NCI-H345 treated with DMSO at 0.1 percent for 48 hours (cell line): ENCODE data around the gene KCNJ9.

ENCODE experiments used
- DNase-seq: peaks from one replicate; lab custom pipeline; 2025; ENCODE audit not compliant: unreplicated experiment; lab: John Stamatoyannopoulos, UW

KCNJ9 gene

DNA sequence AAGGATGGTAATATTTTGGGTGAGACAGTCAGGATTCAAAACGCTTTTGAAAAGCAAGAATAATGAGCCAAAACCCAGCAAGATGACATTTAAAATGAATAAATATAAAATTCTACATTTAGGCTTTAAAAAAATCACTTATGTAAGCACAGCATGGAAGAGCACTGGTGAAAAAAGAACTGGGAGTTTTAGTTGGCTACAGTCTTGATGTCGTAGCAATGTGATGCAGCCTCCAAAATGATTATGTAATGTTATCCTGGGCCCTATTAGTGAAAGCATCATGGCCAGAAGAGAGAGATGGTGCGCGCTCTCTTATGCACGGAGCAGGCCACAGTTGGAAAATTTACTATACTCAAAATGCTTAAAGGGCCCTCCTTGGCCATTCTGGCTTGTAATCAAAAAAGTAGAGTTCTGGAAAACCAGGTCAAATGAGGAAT is 5.1 kb downstream of the KCNJ9 start:
- no peak for DNase-seq

DNA sequence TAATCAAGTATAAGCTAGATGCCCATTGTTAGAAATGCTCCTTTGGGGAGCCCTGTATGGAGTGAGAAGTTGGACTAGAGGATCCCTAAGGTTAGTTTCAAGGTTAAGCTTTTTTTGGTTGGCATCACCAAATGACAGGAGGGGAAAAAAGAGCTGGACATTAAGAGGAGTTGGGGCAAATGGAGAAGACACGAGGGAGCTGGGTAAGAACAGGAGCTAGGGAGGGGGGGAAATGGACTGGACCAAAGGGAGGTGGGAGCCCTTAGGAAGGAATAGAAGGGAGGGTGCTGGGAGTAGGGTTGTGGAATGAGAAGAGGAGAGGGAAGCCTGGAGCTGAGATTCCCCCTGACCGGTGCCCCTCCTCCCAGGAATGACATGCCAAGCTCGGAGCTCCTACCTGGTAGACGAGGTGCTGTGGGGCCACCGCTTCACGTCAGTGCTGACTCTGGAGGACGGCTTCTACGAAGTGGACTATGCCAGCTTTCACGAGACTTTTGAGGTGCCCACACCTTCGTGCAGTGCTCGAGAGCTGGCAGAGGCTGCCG is 5.9 kb downstream of the KCNJ9 start:
- DNase-seq, result no peak

DNA sequence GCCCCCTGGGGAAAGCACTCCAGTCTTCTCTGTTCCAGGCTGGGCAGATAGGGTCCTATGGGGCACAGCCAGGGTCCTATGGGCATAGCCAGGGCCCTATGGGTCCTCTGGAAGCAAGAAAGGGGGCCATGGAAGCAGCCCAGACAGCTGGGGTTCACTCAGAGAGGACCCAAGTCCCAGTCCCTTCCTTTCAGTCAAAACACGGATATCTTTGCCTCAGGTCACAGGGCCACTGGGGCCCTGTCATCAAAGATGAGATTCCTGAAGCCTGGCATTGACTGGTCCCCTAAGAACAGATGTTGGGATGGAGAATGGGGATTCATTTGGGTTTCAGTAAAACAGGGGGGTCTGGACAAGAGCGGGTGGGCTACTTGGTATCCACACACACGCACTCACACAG is 8.5 kb downstream of the KCNJ9 start:
- no peak for DNase-seq

DNA sequence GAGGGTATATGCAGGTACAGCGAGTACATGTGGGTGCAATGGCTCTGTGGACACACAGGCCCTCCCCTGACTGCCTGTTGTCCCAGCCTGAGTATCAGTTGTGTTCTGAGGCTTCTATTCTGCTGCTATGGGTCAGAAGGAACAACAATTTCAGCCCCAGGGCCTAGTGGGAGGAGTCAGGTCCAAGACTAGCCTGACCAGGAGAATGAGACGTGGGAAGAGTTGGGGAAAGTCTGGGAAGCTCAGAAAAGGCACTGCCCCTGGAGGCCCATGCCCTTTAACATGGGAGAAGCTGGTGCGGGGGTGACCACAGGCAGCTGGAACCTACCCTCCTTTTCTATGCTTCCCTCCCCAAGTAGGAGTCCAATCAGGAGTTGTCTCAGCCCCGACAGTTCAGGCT is 9.4 kb downstream of the KCNJ9 start:
- DNase-seq, result no peak

DNA sequence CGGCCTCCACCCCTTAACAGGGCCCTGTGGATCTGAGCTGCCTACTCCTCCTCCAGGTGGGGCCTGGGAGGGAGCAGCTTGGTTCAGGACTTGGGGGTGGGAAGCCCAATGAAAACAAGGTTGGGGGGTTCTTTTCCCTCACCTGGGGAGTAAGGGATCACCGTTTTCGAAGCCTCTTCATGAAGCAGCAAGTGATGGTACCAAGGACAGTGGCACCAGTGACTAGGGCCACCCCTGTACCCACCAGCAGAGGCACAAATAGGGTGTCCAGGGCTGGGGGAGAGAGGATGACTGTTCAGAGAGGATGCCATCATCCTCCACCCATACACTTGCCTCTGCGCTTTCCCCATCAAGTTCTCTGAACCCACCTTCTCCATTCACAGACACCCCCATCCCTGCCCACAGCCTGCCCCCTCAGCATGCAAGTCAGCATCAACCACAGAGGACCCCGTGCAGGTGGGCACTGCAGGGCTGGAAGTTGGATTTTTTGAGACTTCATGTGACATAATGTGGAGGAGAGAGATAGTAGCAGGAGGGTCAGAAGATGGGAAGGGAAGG is 10.4 kb downstream of the KCNJ9 start:
- DNase-seq, result no peak

DNA sequence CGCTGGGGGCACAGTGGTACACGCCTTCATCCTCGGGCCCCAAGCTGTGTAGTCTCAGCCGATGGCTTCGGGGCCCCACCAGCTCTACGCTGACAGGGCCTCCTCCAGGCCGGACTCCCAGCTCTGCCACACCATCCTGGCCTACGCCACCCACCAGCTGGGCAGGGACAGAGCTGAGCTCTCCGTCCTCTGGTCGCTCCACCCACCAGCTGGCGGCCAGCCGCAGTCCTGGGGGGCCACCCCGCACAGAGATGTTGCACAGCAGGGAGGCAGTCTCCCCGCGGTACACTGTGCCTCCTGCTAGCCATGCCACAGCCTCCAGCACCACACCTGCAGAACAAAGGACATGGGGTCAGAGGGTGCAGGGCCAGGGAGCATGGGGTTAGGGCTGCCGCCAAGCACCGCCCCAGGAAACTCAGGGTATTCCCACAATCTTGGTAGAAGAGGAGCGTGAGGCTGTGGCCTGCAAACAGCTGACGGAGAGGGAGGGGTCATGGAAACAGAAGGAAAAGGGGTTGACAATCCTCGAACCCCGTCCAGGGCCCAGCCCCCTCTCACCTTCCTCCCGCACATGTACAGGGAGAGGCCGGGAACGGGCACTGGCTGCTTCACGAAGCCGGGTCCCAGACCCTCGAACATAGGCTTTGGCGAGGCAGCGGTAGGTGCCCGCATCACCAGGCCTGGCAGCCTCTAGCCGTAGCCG is 11.2 kb downstream of the KCNJ9 start:
- DNase-seq, result no peak

DNA sequence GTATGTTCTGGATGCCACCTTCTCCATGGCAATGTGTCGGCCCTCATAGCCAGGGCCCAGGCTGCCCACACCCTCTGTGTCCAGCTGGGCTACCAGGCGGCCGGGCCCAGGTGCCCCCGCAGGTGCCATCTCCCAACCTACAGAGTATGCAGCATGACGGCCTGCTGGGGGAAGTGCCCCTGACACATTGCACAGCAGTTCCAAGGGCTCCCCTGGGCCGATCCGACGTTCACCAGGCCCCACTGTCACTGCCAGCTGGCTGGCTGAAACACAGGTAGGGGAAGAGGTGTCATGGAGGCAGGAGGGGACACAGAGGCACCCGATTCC is 11.7 kb downstream of the KCNJ9 start:
- DNase-seq, result no peak

DNA sequence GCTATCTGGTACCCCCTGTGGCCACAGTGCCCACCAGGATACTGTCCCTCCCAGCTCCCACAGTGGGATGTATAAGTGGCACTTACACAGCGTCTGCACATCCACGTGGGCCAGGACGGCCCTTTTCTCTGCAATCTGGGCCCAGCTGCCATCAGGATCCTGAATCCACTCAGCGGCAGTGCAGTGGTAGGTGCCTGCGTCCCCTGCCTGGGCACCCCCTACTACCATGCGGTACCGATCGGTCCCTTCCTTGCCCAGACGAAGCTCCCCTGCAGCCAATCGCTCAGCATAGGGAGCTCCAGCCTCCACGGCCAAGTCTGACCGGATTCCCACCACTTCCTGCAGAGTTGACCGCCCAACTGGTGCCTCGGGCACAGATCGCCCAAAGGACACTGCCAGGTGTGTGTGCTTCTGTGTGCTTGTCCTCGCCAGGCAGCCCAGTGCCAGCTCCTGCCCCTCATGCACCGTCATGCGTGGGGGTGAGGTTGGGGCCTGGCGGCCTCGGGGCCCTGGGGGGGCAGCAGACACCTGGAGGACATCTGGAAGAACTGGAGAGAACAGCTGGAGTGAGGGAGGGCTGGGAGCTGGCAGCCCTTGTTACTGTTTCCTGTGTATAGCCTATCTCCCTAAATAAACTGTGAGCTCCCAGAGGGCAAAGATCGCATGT is 12.4 kb downstream of the KCNJ9 start:
- no peak for DNase-seq

DNA sequence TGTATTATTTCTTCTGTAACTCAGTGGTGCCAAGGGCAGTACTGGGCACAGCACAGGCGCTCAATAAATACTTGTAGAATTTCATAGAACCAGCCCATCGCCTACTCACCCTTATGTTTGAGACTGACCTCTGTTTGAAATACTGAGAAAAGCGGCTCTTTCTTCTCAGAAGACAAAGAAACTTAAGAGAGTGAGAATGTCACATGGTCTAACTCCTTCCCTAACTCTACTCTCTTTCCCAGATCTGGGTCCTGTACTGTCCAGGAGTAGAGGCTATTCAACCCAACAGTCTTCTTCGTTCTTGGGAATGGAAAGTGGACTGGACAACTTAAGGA is 12.9 kb downstream of the KCNJ9 start:
- no peak for DNase-seq

- no peak for DNase-seq
Measured at GRCh38 chr1:160094806-160095205, 13.5 kb downstream of the KCNJ9 start.

DNA sequence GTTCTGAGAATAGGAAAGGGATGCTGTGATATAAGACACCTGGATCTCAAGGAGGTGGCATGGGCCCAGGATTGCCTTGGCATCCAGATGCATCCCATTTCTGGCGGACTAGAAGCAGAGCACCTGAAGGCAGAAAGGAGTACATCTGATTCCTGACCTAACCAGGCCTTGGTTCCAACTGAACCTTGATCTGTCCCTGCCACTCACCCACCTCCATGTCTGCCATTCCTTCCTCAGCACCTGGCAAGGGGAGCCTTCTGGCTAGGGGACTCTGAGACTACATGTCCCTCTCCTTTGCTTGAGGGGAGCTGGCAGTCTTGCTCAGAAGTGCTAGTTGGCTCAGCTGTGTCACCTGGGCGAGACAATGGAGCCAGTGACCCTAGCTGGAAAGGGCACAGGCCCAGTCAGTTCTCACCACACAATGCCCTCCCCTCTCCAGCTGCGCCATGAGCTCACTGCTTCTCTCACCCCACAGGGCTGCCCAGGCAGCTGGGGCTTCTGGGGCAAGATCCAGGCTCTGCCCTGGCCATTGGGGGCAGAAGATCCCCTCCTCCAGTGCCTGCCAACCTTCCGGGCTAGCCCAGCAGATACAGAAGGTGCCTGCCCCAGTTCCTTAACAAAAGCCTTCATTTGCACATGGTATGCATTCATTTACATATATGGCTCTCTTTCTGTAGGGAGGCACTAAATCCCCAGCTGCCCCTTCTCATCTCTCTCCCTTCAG is 14.2 kb downstream of the KCNJ9 start:
- DNase-seq, result no peak

DNA sequence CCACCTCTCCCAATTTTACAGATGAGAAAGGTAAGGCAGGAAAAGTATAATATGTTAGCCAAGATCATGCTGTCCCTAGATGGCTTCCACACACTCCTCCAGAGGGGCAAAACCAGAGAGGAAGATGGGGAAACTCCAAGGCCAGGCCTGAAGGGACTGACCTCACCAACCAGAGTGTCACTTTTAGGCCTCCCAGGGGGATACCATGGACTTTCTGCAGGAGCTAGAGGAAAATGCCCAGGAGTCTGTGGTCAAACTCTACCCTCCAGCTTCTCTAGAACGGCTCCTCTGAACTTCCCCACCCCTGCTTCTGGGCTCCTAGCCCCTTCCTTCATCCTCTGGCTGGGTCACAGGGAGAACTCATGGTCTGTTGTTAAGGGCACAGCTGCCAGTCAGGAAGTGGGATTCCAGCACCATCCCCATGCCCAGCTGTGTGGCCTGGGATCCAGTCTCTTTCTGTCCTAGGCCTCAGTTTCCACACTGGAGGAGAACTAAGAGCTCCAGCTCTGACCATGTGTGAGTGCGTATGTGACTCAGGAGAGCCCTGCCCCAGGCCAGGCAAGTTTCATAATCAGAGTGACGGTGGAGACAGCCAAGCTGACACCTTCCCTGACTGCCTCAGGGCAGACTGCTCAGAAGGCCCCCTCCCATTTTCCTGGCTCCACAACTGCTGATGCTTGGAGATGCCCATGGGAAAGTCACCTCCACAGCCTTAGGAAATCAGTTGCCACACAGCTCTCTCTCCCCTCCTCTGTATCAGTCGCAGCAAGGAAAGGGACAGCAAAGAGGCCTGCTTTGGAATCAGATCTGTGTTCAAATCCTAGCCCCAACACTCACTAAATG is 15.2 kb downstream of the KCNJ9 start:
- no peak for DNase-seq

- no peak for DNase-seq
Measured at GRCh38 chr1:160097151-160097910, 16.0 kb downstream of the KCNJ9 start.

- peak; percentile 92 for DNase-seq
Measured at GRCh38 chr1:160097911-160098851, 16.8 kb downstream of the KCNJ9 start, which contains the start of gene IGSF8. Gene IGSF8, minus strand, starts transcription at chr1:160098619. Its CDS starts 147 bp downstream, at chr1:160098472.

DNA sequence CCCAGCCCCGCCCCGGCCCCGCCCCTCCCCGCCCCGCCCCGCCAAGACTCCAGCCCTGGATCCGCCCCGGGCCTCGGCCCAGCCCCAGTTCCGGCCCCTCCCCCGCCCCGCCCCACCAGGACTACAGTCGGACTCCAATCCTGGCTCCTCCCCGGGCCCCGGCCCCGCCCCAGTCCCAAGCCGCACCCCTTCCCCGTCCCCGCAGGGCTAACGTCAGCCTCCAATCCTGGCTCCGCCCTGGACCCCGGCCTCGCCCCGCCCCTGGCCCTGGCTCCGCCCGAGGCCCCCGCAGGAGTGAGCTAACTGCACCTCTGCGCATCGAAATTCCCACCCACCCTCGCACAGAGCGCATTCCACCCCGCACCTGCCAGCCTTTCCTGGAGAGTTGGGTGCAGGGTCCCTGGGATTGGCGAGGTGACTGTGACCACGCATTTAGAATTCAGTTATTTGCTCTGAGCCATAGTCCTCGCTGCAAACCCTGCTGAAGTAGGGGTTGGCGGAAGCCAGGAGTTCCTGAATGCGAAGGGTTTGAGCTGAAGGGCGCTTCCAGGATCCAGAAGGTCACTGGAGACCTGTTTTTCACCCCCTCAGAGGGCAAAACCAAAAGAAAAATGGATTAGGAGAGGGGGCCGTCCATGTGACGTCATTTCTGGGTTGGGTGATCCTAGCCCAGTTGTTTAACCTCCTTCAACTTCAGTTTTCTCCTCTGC is 17.7 kb downstream of the KCNJ9 start:
- DNase-seq, result peak; percentile 92

- DNase-seq, result no peak
Measured at GRCh38 chr1:160099716-160100375, 18.5 kb downstream of the KCNJ9 start.

DNA sequence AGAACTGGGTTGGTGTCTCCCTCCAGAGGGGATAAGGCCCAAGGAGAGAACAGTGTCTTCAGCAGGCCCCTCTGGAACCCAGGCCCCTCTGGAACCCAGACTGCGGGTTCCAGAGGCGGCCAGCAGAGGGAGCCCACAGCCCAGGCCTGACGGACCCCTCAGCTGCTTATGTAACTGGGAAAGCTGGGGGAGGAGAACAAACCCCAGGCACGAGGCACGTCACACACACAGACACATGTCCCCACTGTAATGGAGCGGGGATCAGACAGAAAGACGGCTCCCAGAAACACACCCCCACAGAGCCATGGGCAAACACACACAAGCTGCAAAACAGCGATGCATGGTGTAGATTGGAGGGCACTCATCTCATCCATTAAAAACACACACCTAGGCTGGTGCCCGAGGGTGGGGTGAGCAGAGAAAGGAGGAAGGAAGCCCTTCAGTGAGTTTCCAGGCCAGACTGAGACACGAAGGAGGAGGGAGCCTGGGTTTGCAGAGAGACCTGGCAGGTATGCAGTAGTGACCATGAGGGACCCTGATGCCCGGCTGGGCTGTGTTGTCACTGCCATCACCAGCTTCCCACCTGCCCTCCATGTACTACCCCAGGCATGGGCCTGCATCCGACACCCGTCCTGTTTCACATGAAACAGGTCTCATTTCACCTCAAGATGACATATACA is 19.8 kb downstream of the KCNJ9 start:
- peak; percentile 43 for DNase-seq
